NCI-H146 treated with DMSO at 0.1 percent for 48 hours (cell line): ENCODE data around the gene POLE2.
A peak's percentile ranks its signal among the peaks of the same experiment; 100 is the strongest.
"Not testable (repeated sequence)": the region's sequence is repeated elsewhere in the genome, so short reads cannot be mapped to it uniquely, and the experiment has no call there.

Experiments
- DNase-seq: peaks from one replicate; lab custom pipeline; 2025; ENCODE audit not compliant: unreplicated experiment; lab: John Stamatoyannopoulos, UW

The POLE2 gene, protein sequence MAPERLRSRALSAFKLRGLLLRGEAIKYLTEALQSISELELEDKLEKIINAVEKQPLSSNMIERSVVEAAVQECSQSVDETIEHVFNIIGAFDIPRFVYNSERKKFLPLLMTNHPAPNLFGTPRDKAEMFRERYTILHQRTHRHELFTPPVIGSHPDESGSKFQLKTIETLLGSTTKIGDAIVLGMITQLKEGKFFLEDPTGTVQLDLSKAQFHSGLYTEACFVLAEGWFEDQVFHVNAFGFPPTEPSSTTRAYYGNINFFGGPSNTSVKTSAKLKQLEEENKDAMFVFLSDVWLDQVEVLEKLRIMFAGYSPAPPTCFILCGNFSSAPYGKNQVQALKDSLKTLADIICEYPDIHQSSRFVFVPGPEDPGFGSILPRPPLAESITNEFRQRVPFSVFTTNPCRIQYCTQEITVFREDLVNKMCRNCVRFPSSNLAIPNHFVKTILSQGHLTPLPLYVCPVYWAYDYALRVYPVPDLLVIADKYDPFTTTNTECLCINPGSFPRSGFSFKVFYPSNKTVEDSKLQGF

DNA sequence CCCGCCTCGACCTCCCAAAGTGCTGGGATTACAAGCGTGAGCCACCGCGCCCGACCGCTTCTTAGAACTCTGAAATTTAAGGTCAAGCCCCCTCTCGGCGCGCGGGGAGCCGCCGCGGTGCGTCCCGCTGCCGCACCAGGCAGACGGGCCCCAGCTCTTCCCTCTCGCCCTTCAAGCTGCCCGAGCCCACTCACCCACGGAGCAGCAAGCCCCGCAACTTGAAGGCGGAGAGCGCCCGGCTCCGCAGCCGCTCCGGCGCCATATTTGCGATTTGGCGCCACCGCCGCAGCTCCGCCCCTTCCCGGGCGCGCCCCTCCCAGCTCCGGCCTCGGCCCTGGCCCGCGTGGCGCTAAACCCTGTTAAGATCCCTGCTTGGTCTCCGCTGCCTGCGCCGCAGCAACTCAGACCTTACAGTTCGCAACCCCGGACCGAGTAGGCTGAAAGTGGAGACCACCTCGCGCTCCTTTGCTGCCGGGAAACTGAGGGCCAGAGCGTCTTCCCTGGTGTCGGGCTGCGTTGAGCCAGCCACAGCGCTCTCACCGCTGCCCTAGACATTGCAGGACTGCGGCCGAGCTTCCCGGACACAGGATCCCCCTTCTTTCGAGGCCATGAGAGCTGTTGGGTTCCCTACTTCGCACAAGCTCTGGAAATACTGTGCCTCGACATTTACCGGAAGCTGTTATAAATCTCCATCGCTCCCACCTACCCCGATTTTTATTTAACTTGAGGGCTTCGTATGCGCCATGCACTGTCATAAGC lies at the start of gene POLE2:
Gene POLE2, minus strand, starts transcription at position 273 of the 759 bp plus-strand sequence. Its CDS starts 11 bp downstream, at position 262.
- DNase-seq: peak; percentile 49

DNA sequence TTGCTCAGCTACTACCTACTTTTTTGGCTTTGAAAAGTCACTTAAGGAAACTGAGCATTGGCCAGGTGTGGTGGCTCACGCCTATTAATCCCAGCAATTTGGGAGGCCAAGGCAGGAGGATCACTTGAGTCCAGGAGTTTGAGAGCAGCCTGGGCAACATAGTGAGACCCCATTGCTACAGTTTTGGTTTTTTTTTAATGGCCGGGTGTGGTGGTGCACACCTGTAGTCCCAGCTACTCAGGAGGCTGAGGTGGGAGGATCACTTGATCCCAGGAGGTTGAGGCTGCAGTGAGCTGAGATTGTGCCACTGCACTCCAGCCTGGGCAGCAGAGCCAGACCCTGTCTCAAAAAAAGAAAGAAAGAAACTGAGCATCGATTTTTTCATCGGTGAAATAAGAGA lies 47.7 kb upstream of the POLE2 start:
- DNase-seq: not testable (repeated sequence)

DNA sequence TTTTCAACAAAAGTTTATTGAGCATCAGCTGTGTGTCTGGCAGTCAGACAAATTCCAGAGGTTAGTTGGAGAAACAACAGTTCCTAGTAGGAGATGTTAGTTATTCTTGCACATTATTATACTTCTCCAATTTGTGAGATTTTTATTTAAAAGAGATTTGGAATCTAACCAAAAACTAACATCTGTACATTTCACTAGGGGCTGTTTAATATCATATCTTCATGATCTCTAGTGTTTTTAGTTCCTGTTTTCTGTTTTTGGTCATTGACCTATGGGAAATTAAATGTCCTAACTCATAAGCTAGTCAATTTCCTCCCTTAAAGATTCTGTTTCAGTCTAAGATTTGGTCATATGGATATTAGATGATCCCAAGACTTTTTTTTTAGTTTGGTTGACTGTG lies 45.8 kb upstream of the POLE2 start:
- no peak for DNase-seq

DNA sequence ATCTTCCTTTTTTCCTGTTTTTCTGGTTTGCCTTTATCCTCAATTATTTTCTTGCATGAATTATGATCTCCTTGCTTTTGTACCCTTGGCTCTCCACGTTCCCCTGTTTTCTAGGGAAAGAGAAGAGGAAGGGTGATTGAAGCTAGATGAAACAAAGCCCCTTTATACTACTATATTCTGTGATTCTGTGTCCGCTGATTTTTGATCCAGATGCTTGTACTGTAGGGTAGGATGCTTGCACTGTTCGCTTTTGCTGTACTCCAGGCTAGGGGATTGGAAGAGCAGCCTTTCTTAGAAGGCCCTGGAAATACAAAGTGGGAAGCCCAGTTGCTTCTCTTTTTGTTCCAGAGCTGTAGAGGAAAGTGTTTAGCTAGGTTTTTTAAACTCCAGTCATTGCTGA lies 44.9 kb upstream of the POLE2 start:
- DNase-seq: no peak

DNA sequence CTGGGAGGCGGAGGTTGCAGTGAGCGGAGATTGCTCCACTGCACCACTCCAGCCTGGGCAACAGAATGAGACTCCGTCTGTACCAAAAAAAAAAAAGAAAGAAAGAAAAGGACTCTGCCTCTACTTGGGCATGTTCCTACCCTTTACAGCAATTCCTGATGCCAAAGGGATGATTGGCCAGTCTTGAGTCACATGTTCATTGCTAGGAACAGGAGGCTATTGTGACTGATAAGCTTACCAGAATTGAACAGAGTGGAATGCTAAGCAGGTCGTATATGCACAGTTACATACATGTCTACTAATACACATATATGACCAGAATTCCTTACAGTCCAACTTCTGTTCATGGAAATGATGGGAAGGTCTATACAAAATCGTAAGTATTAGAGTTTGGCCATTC lies 39.2 kb upstream of the POLE2 start:
- DNase-seq: no peak

DNA sequence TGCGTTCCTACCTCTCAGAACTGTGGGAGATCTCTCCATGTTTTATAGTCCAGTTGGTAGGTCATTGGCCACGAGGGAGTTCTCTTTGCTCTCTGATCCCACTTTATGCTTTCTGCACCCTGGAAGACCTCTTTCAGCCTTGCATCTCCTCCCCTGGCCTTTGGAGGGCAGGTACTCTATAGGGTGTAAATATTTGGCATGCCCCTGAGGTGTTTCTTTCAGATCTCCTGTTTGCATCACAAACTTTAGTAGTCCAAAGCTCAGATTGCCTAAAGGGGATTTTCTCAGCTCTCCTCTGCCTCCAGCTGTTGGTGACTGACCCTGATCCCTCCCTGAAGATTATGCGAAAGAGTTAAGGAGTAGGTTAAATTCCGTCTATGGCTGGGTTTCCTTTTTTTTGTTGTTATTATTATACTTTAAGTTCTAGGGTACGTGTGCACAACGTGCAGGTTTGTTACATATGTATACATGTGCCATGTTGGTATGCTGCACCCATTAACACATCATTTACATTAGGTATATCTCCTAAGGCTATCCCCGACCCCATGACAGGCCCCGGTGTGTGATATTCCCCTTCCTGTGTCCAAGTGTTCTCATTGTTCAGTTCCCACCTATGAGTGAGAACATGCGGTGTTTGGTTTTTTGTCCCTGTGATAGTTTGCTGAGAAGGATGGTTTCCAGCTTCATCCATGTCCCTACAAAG lies 33.9 kb upstream of the POLE2 start:
- DNase-seq: not testable (repeated sequence)

DNA sequence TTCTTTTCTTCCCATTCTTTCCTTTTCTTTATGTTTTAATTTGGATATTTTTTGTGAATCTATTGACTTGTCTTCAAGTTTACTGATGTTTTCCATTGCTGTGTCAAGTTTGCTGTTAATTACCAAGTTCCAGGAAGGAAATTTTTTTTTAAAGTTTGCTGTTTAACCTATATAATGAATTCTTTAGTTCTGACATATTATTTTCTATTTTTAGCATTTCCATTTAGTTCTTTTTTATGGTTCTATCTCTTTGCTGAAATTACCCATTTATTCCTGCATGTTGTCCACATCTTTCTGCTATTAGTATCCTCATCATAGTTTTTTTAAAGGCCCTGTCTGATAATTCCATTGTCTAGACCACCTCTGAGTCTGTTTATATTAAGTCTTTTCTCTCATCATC lies 32.7 kb upstream of the POLE2 start:
- DNase-seq: no peak

DNA sequence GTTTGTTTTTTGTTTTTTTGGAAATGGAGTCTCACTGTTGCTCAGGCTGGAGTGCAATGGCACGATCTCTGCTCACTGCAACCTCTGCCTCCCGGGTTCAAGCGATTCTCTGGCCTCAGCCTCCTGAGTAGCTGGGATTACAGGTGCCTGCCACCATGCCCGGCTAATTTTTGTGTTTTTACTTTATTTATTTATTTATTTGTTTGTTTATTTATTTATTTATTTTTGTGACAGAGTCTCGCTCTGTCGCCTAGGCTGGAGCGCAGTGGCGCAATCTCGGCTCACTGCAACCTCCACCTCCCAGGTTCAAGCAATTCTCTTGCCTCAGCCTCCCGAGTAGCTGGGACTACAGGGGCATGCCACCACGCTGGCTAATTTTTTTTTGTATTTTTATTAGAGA lies 23.0 kb upstream of the POLE2 start:
- not testable (repeated sequence) for DNase-seq

DNA sequence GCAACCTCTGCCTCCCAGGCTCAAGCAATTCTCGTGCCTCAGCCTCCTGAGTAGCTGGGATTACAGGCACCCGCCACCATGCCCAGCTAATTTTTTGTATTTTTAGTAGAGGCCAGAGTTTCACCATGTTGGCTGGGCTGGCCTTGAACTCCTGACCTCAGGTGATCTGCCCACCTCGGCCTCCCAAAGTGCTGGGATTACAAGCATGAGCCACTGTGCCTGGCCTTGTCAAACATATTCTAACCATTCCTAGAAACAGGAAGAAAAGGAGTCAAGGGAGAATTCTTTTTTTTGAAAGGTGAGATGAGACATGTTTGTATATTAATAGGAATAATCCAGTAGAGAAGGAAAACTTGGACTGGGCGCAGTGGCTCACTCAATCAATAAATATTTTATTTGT lies 16.5 kb upstream of the POLE2 start:
- not testable (repeated sequence) for DNase-seq

DNA sequence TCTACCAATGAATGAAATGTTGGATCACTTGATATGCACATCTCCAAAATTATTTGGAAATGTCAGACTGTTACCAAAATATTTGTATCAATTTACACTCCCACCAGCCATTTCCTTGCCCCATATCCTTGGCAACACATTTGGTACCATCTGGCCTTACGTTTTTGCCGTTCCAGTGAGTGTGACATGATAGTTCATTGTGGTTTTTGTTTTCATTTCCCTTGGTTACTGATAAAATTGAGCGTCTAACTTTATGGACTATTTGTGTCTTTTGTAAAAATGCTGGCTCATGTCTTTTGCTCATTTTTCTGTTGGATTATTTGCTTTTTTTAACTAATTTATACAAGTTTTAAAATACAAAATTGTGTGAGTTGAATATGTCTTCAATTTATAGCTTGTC lies 16.0 kb upstream of the POLE2 start:
- no peak for DNase-seq

DNA sequence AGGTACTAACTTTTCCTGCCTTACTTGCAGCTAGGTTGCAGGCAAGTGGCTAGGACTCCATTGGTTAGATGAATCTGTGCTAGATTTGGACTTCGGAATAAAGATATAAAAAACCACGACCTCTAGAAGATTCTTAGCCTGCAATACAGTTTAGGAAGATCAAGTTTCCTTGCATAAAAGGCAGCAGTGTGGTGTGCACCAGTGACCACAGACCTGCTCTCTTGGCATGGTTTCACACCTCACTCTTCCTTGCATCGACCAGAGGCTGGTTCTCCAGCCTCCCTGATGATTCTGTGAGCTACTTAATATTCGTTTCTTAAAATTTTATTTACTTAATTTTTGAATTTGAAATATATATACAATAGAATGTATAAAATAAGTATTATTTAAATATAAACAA lies 14.7 kb upstream of the POLE2 start:
- DNase-seq: no peak

DNA sequence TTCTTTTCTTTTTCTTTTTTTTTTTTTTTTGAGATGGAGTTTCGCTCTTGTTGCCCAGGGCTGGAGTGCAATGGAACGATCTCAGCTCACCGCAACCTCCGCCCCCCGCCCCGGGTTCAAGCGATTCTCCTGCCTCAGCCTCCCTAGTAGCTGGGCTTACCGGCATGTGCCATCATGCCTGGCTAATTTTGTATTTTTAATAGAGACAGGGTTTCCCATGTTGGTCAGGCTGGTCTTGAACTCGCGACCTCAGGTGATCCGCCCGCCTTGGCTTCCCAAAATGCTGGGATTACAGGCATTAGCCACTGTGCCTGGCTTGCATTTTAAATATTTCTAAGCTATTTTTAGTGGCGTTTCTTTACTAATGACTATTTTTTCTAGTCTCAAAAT lies 5.7 kb upstream of the POLE2 start:
- DNase-seq: not testable (repeated sequence)

DNA sequence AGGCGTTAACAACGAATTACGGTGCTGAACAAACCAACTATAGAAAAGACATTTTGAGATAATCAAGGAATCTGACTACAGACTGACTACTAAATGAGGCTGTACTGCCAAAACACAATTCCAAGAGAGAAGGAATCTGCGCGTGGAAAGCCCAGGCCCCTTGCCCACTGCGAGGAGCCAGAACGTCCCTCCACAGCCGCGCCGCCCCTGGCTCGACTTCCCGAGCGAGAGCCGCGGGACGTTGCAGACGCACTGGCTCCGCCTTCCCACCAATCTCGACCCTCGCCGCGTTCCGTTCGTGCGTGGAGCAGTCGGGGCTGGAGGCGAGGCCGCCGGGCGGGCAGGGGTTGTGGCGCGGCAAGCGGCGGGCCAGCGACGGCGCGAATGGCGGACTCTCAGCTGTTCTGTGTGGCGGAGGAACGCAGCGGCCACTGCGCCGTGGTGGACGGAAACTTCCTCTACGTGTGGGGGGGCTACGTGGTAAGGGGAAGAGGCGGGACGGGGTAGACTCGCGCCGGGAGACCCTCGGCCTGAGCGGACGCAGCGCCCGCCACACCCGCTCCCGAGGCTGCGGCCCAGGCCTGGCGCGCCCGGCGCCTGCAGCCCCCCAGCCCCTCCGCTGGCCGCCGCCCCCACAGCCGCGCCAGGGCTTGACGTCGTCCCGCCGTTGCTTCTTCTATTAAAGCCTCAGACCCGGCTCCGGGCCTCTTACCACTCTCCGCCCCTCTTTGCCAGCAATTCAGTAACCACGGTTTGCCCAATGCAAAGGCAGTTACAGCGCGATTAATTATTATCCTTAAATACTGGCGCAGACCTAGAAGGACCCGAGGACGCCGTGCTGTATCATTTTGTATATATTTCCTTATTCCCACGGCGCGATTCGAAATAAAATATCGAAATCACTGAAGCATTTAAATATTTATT lies 5.1 kb upstream of the POLE2 start, which contains the start of gene KLHDC1:
Gene KLHDC1, plus strand, starts transcription at position 310 of the 924 bp plus-strand sequence. Its CDS starts 75 bp downstream, at position 385.
- DNase-seq: peak; percentile 46

DNA sequence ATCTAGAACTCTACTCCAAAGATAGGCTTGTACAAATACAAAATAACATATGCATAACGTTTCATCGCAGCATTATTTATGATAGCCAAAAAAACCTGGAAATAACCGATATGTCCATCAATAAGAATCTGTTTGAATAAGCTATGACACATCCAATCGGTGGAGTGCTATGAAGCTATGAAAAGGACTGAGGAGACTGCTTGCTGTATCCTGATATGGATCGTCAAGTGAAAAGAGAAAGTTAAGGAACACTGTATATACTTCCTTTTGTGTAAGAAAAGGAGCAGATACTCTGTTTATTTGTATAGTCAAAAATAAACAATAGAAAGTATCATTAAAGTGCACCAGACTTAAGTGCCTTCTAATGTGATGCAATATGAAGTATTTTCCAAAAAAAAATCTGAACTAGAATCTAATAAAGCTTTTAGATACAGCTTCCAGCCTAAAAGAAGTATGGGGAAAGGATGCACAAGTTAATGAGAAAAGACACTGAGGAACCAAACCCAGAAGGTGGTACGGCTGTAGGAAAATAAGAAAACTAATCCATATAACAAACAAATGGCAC lies 4.3 kb upstream of the POLE2 start:
- DNase-seq: no peak

DNA sequence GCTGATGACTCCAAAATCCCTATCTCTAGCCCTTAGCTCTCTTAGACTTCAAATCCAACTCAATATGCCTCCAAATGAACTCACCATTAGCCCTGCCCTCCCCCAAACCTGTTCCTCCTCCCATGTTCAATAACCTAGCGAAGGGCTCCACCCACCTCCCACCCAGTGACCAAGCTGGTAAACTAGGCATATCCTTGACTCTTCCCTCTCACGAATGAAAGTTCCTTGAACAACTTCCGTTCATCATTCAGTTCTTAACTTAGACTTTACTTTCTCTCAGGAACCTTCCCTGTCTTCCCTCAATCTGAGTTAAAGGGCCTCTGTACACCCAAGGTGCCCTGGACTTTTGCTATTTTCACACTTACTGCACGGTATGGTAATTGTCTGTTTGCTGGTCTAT lies 3.0 kb upstream of the POLE2 start:
- no peak for DNase-seq

DNA sequence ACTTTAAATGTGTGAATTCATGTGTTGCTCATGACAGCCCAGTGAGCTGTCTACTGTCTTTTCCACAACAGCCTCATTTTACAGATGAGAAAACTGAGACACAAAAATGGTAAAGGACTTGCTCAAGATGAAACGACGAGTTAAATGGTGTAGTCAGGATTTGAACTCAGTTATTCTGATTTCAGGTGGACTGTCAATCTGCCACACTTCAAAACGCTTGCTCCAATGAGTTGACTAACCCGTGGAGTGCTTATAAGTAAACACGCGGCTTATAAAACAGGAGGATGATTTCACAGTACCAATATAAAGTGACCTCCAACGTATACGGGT lies 652 bp upstream of the POLE2 start:
- no peak for DNase-seq

DNA sequence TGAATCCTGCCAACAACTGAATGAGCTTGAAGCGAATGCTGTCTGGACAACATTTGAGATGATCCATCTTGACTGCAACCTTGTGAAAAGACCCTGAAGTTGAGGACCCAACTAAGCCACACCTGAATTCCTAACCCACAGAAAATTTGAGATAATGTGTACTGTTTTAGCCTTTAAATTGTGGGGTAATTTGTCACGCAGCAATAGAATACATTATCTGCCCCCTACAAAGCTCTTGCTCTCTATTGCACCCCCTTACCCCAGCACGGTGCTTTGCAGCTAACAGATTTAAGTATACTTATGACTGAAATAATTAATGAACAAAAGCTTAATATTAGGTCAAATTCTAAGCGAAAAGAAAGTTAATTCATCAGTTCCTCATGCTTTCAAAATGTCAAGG lies 1.6 kb downstream of the POLE2 start:
- no peak for DNase-seq

DNA sequence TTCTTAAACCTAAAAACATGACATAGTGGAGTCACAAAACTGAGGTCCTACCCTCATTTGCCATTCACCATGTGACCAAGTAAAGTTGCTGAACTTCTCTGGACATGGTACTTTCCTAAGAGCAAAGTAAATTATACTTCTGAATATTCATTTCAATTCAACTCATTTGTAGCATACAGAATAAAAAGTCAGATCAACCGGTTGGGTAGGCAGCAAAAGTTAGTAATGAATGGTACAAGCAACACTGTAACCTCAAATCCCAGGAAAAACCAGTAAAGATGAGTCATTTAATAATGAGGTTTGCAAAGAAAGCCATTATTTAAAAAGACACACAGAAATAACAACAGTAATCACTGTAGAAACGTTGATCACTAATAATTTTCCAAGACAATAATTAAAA lies 8.7 kb downstream of the POLE2 start:
- no peak for DNase-seq

DNA sequence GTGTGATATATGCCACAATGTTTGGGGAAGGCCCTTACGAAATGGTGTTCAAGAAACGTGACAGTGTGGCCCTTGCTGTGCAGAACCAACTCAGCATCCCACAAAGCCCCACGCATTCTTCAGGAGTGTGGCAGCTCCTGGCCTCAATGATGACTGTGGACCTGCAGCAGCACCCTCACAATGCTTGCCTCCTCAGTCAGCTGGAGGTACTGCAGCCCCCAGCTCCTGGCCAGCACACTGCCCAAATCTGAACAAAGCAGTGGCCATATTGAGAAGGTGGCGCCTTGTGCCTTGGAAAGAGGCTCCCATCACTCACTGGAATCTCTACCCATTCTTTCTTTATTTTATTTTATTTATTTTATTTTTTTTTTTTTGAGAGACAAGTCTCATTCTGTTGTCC lies 10.4 kb downstream of the POLE2 start:
- no peak for DNase-seq

DNA sequence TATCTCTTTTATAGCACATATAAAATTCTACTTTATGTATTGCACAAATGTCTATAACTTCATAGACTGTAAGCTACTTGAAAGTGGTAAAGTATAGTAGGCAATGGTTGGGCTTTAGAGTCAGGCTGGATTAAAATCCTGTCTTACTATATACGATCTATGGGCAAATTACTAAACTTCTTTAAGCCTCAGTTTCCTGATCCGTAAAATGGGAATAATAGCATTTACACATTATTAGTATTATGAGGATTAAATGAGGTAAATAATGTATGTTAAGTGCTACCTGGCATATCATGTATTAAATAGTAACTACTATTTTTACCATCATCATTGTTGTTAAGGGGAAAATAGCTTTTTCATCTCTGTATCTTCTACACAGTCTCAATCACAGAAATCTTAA lies 14.4 kb downstream of the POLE2 start:
- DNase-seq: no peak
